H9 (cell line): ENCODE data around the gene KIF6. TPM values are rescaled to one million over a fixed set of nuclear protein-coding genes. Genes with fewer than 3 reads are reported as not detected.

Experiments used
- DNase-seq: peaks from one replicate; pipeline ENCODE4 v3.0.0-alpha.2; 2017
- H2AFZ ChIP-seq: one replicate; pipeline ENCODE4 v1.6.1; 2013; ENCODE audit warnings: mild to moderate bottlenecking, low read length, control low read depth, moderate library complexity
- H2AK5ac ChIP-seq: 2 replicates; pipeline ENCODE4 v1.6.1; 2013; ENCODE audit warnings: low read length, control low read depth, mixed read lengths; ENCODE audit not compliant: insufficient read length
- H2BK120ac ChIP-seq: one replicate; pipeline ENCODE4 v1.6.1; 2013; ENCODE audit warnings: low read depth, mild to moderate bottlenecking, low read length, control low read depth, inconsistent platforms; ENCODE audit not compliant: poor library complexity, severe bottlenecking
- H2BK12ac ChIP-seq: 2 replicates; pipeline ENCODE4 v1.6.1; 2013; ENCODE audit warnings: low read length, control low read depth, mixed read lengths, low read depth; ENCODE audit not compliant: insufficient read length
- H2BK15ac ChIP-seq: 2 replicates; pipeline ENCODE4 v1.6.1; 2013; ENCODE audit warnings: low read depth, low read length, control low read depth
- H2BK20ac ChIP-seq: one replicate; pipeline ENCODE4 v1.6.1; 2013; ENCODE audit warnings: low read depth, mild to moderate bottlenecking, low read length, control low read depth, inconsistent platforms; ENCODE audit not compliant: poor library complexity, severe bottlenecking
- H2BK5ac ChIP-seq: 2 replicates; pipeline ENCODE4 v1.6.1; 2013; ENCODE audit warnings: low read length, control low read depth, mixed read lengths; ENCODE audit not compliant: insufficient read length
- H3K14ac ChIP-seq: 2 replicates; pipeline ENCODE4 v1.6.1; 2013; ENCODE audit warnings: low read length, control low read depth; ENCODE audit not compliant: insufficient read depth
- H3K18ac ChIP-seq: 2 replicates; pipeline ENCODE4 v1.6.1; 2013; ENCODE audit warnings: low read depth, mild to moderate bottlenecking, mixed read lengths, low read length, control low read depth; ENCODE audit not compliant: insufficient read length
- H3K23ac ChIP-seq: 2 replicates; pipeline ENCODE4 v1.6.1; 2013; ENCODE audit warnings: low read length, control low read depth, mixed read lengths, low read depth; ENCODE audit not compliant: insufficient read length
- H3K23me2 ChIP-seq: 2 replicates; pipeline ENCODE4 v1.6.1; 2013; ENCODE audit warnings: low read depth, mild to moderate bottlenecking, mixed read lengths, low read length, control low read depth; ENCODE audit not compliant: insufficient read length, poor library complexity, severe bottlenecking
- H3K27ac ChIP-seq: 2 replicates; pipeline ENCODE4 v1.5.1; 2013; ENCODE audit warnings: low read length, control low read depth, mixed read lengths, low read depth; ENCODE audit not compliant: insufficient read length
- H3K27me3 ChIP-seq: 2 replicates; pipeline ENCODE4 v1.6.1; 2013; ENCODE audit warnings: low read length, control low read depth, inconsistent platforms; ENCODE audit not compliant: insufficient read depth
- H3K4ac ChIP-seq: 2 replicates; pipeline ENCODE4 v1.6.1; 2013; ENCODE audit warnings: low read depth, mild to moderate bottlenecking, control low read depth, inconsistent platforms, low read length, moderate library complexity
- H3K4me1 ChIP-seq: 2 replicates; pipeline ENCODE4 v1.6.1; 2013; ENCODE audit warnings: low read length, control low read depth, inconsistent platforms; ENCODE audit not compliant: insufficient read depth
- H3K4me2 ChIP-seq: 2 replicates; pipeline ENCODE4 v1.6.1; 2013; ENCODE audit warnings: low read length, control low read depth, mixed read lengths; ENCODE audit not compliant: insufficient read length, insufficient read depth
- H3K56ac ChIP-seq: 2 replicates; pipeline ENCODE4 v1.6.1; 2013; ENCODE audit warnings: low read depth, mild to moderate bottlenecking, mixed read lengths, low read length, control low read depth; ENCODE audit not compliant: insufficient read length
- H3K79me1 ChIP-seq: 2 replicates; pipeline ENCODE4 v1.6.1; 2013; ENCODE audit warnings: low read depth, mild to moderate bottlenecking, moderate library complexity, low read length, control low read depth, inconsistent platforms; ENCODE audit not compliant: insufficient read depth, poor library complexity, severe bottlenecking
- H3K79me2 ChIP-seq: 2 replicates; pipeline ENCODE4 v1.6.1; 2013; ENCODE audit warnings: low read length, control low read depth, inconsistent platforms; ENCODE audit not compliant: insufficient read depth
- H3K9ac ChIP-seq: 2 replicates; pipeline ENCODE4 v1.6.1; 2013; ENCODE audit warnings: low read length, control low read depth, mixed read lengths; ENCODE audit not compliant: insufficient read length; ENCODE audit errors: extremely low read depth
- H3K9me3 ChIP-seq: one replicate; pipeline ENCODE4 v1.6.1; 2013; ENCODE audit warnings: low read depth, low read length, inconsistent platforms; ENCODE audit not compliant: control insufficient read depth
- H3T11ph ChIP-seq: one replicate; pipeline ENCODE4 v1.6.1; 2013; ENCODE audit warnings: mild to moderate bottlenecking, low read length, control low read depth, inconsistent platforms
- H4K20me1 ChIP-seq: one replicate; pipeline ENCODE4 v1.6.1; 2013; ENCODE audit not compliant: control insufficient read depth, insufficient read length, insufficient read depth
- H4K5ac ChIP-seq: 2 replicates; pipeline ENCODE4 v1.6.1; 2013; ENCODE audit warnings: low read depth, mild to moderate bottlenecking, mixed read lengths, low read length, control low read depth; ENCODE audit not compliant: insufficient read length
- H4K8ac ChIP-seq: replicated peaks from 2 replicates; pipeline ENCODE4 v1.6.1; 2013; ENCODE audit warnings: low read length, control low read depth, mixed read lengths, low read depth; ENCODE audit not compliant: insufficient read length
- H4K91ac ChIP-seq: 2 replicates; pipeline ENCODE4 v1.6.1; 2013; ENCODE audit warnings: low read depth, mild to moderate bottlenecking, moderate library complexity, mixed read lengths, low read length, control low read depth; ENCODE audit not compliant: insufficient read length
- H3K27ac Mint-ChIP-seq, 3 experiments: 2 replicates in 2 of 3; 3 replicates in 1 of 3; pipeline ENCODE4 v1.8.0; 2020 to 2021; ENCODE audit warnings: mixed read lengths in 3 of 3, mild to moderate bottlenecking in 1 of 3, moderate library complexity in 1 of 3
- H3K27me3 Mint-ChIP-seq: 2 replicates; pipeline ENCODE4 v1.8.0; 2021; ENCODE audit warnings: low read depth, mild to moderate bottlenecking, moderate library complexity, mixed read lengths
- H3K36me3 Mint-ChIP-seq, 3 experiments: 2 replicates in 2 of 3; 3 replicates in 1 of 3; pipeline ENCODE4 v1.8.0; 2020 to 2021; ENCODE audit warnings: low read depth in 3 of 3, mixed read lengths in 3 of 3; ENCODE audit not compliant: insufficient read depth in 1 of 3
- H3K4me1 Mint-ChIP-seq, 2 experiments: 2 replicates each; pipeline ENCODE4 v1.8.0; 2020; ENCODE audit warnings: mixed read lengths in 2 of 2
- H3K4me3 Mint-ChIP-seq, 2 experiments: 2 replicates in 1 of 2; 3 replicates in 1 of 2; pipeline ENCODE4 v1.8.0; 2020 to 2021; ENCODE audit warnings: mild to moderate bottlenecking in 2 of 2, mixed read lengths in 2 of 2, moderate library complexity in 1 of 2
- H3K9me3 Mint-ChIP-seq, 2 experiments: 2 replicates in 1 of 2; 3 replicates in 1 of 2; pipeline ENCODE4 v1.8.0; 2020; ENCODE audit warnings: mild to moderate bottlenecking in 2 of 2, mixed read lengths in 2 of 2, moderate library complexity in 1 of 2
- CTCF ChIP-seq: fragments of 200-600 bp; sonication (generic); conservative IDR thresholded peaks from 3 replicates; pipeline ENCODE4 v1.8.0; 2021; ENCODE audit warnings: antibody characterized with exemption, mild to moderate bottlenecking
- WGBS: extraction: QIAGEN DNeasy Blood & Tissue Kit; methylation state at CpG from one replicate; pipeline ENCODE4 v1.1.7; 2013; ENCODE audit warnings: missing lambda C conversion rate, low lambda C conversion rate, mixed read lengths; ENCODE audit not compliant: insufficient read length; ENCODE audit errors: extremely low coverage; 5-methylcytosine and 5-hydroxymethylcytosine counted together
- total RNA-seq: library from RNA; stranded (reverse); gene quantifications from 2 replicates; pipeline ENCODE4 v1.2.1, GENCODE V29; 2021

Gene KIF6
- total RNA-seq, 1 experiment from 2014 or later = 0.63 TPM

GRCh38 chr6:39746795-39747194 is 21.6 kb upstream of the KIF6 start:
- no peak overlapping the region for H2BK20ac ChIP-seq
- H2BK12ac ChIP-seq = no peak overlapping the region
- H3T11ph ChIP-seq = no peak overlapping the region
- no CpG with 5 or more reads among the region's 3 CpGs for WGBS
- H3K27me3 ChIP-seq = no peaks in the 10 kb centered on the region
- 0 out of 7 replicates have a peak, but pooled peaks cover 0 to 2% (median 0%) of the 10 kb centered on the region in 3 experiments for H3K36me3 Mint-ChIP-seq
- peaks cover 0 to 3% of the 10 kb centered on the region in 2 experiments; a peak in 4 of 5 replicates for H3K9me3 Mint-ChIP-seq
- no peak overlapping the region for H3K56ac ChIP-seq
- H2AFZ ChIP-seq = no peak overlapping the region
- no peak overlapping the region for H3K4ac ChIP-seq
- no peaks in the 10 kb centered on the region for H3K9me3 ChIP-seq
- no peak overlapping the region for H3K18ac ChIP-seq
- H3K27ac Mint-ChIP-seq = no peak overlapping the region
- no peak overlapping the region for H3K9ac ChIP-seq
- no peak overlapping the region for H2BK5ac ChIP-seq
- no peak overlapping the region for H3K4me3 Mint-ChIP-seq
- no peak overlapping the region for H3K27ac ChIP-seq
- TF ChIP-seq CTCF = no peak
- no peaks in the 10 kb centered on the region for H4K20me1 ChIP-seq
- H3K4me2 ChIP-seq = no peak overlapping the region
- H4K91ac ChIP-seq = no peak overlapping the region
- no peaks in the 10 kb centered on the region for H3K23me2 ChIP-seq
- no peaks in the 10 kb centered on the region for H3K27me3 Mint-ChIP-seq
- DNase-seq = no peak
- H3K79me1 ChIP-seq = no peaks in the 10 kb centered on the region
- H4K8ac ChIP-seq = no peak overlapping the region
- H3K79me2 ChIP-seq = no peaks in the 10 kb centered on the region
- H3K23ac ChIP-seq = no peak overlapping the region
- H2BK120ac ChIP-seq = no peak overlapping the region
- H3K14ac ChIP-seq = no peak overlapping the region
- no peak overlapping the region for H4K5ac ChIP-seq
- H2BK15ac ChIP-seq = no peak overlapping the region
- H2AK5ac ChIP-seq = no peak overlapping the region
- peaks cover 0 to 3% of the 10 kb centered on the region in 2 experiments; a peak in 1 of 4 replicates for H3K4me1 Mint-ChIP-seq
- no peaks in the 10 kb centered on the region for H3K4me1 ChIP-seq
